ENCODE data around the gene SLC25A12. TPM values are rescaled to one million over a fixed set of nuclear protein-coding genes. Genes with fewer than 3 reads are reported as not detected.

Gene SLC25A12
- 10 to 100 TPM; 22.5 to 27.6 (median 26.3) TPM for total RNA-seq

- Mint-ChIP-seq H3K36me3 (ENCODE audit: insufficient read depth) (peaks cover 17% of the 10 kb centered on the region), H3K4me1 (ENCODE audit: low read depth) (peaks cover 31% of the 10 kb centered on the region), H3K27me3 (ENCODE audit: low read depth) (no peaks in the 10 kb centered on the region), H3K4me3 (peak within 1 kb of the TSS; percentile 98), H3K9me3 (no peaks in the 10 kb centered on the region)
- peak; percentile 97 for ATAC-seq
- peak; percentile 60 for DNase-seq
Measured at GRCh38 chr2:171893824-171894611, at the start of gene SLC25A12. Gene SLC25A12, minus strand, starts transcription at chr2:171894244. Its CDS starts 30 bp downstream, at chr2:171894214.

GRCh38 chr2:171941316-171941699 is 47.3 kb upstream of the SLC25A12 start:
- H3K36me3 Mint-ChIP-seq (ENCODE audit: insufficient read depth): peaks cover 15% of the 10 kb centered on the region
- no peaks in the 10 kb centered on the region for H3K27me3 Mint-ChIP-seq (ENCODE audit: low read depth)
- no peak overlapping the region for H3K4me3 Mint-ChIP-seq
- DNase-seq (no peak), ATAC-seq (no peak)
- H3K4me1 Mint-ChIP-seq (ENCODE audit: low read depth): peaks cover 9% of the 10 kb centered on the region
- H3K9me3 Mint-ChIP-seq: no peaks in the 10 kb centered on the region

GRCh38 chr2:171939743-171940071 is 45.7 kb upstream of the SLC25A12 start:
- H3K9me3 Mint-ChIP-seq: no peaks in the 10 kb centered on the region
- no peaks in the 10 kb centered on the region for H3K27me3 Mint-ChIP-seq (ENCODE audit: low read depth)
- DNase-seq: no peak
- no peak for ATAC-seq
- H3K4me1 Mint-ChIP-seq (ENCODE audit: low read depth): peaks cover 17% of the 10 kb centered on the region
- no peak overlapping the region for H3K4me3 Mint-ChIP-seq
- H3K36me3 Mint-ChIP-seq (ENCODE audit: insufficient read depth): peaks cover 21% of the 10 kb centered on the region

- Mint-ChIP-seq H3K4me1 (ENCODE audit: low read depth) (peaks cover 20% of the 10 kb centered on the region), H3K27me3 (ENCODE audit: low read depth) (no peaks in the 10 kb centered on the region), H3K36me3 (ENCODE audit: insufficient read depth) (peaks cover 22% of the 10 kb centered on the region), H3K4me3 (no peak overlapping the region), H3K9me3 (no peaks in the 10 kb centered on the region)
- DNase-seq: no peak
- no peak for ATAC-seq
Measured at GRCh38 chr2:171939058-171939742, 45.2 kb upstream of the SLC25A12 start.

GRCh38 chr2:171930385-171930784 is 36.3 kb upstream of the SLC25A12 start:
- peaks cover 46% of the 10 kb centered on the region for H3K4me1 Mint-ChIP-seq (ENCODE audit: low read depth)
- DNase-seq (no peak), ATAC-seq (no peak)
- H3K36me3 Mint-ChIP-seq (ENCODE audit: insufficient read depth): peaks cover 35% of the 10 kb centered on the region
- H3K27me3 Mint-ChIP-seq (ENCODE audit: low read depth): no peaks in the 10 kb centered on the region
- H3K4me3 Mint-ChIP-seq: no peak overlapping the region
- no peaks in the 10 kb centered on the region for H3K9me3 Mint-ChIP-seq

- ATAC-seq: no peak
- peaks cover 15% of the 10 kb centered on the region for H3K36me3 Mint-ChIP-seq (ENCODE audit: insufficient read depth)
- peaks cover 43% of the 10 kb centered on the region for H3K4me1 Mint-ChIP-seq (ENCODE audit: low read depth)
- no peaks in the 10 kb centered on the region for H3K27me3 Mint-ChIP-seq (ENCODE audit: low read depth)
- no peak for DNase-seq
- H3K4me3 Mint-ChIP-seq: peak overlapping the region; percentile 95
- no peaks in the 10 kb centered on the region for H3K9me3 Mint-ChIP-seq
Measured at GRCh38 chr2:171924170-171924942, 30.3 kb upstream of the SLC25A12 start.

- peak overlapping the region; percentile 95 for H3K4me3 Mint-ChIP-seq
- H3K9me3 Mint-ChIP-seq: no peaks in the 10 kb centered on the region
- peaks cover 5% of the 10 kb centered on the region for H3K36me3 Mint-ChIP-seq (ENCODE audit: insufficient read depth)
- DNase-seq: no peak
- H3K4me1 Mint-ChIP-seq (ENCODE audit: low read depth): peaks cover 34% of the 10 kb centered on the region
- H3K27me3 Mint-ChIP-seq (ENCODE audit: low read depth): no peaks in the 10 kb centered on the region
- ATAC-seq: no peak
Measured at GRCh38 chr2:171923206-171923605, 29.2 kb upstream of the SLC25A12 start.

- Mint-ChIP-seq H3K4me3 (peak within 1 kb of the TSS; percentile 95), H3K36me3 (ENCODE audit: insufficient read depth) (peaks cover 5% of the 10 kb centered on the region), H3K9me3 (no peaks in the 10 kb centered on the region), H3K27me3 (ENCODE audit: low read depth) (no peaks in the 10 kb centered on the region), H3K4me1 (ENCODE audit: low read depth) (peaks cover 34% of the 10 kb centered on the region)
- peak; percentile 97 to 98 for ATAC-seq
- DNase-seq: peak; percentile 98
Measured at GRCh38 chr2:171922230-171923022, 28.4 kb upstream of the SLC25A12 start, which contains the start of gene HAT1. Gene HAT1, plus strand, starts transcription at chr2:171922461. Its CDS starts 40 bp downstream, at chr2:171922501.

- no peak for DNase-seq
Measured at GRCh38 chr2:171921970-171922229, 27.9 kb upstream of the SLC25A12 start.

GRCh38 chr2:171919453-171919852 is 25.4 kb upstream of the SLC25A12 start:
- Mint-ChIP-seq H3K27me3 (ENCODE audit: low read depth) (no peaks in the 10 kb centered on the region), H3K4me1 (ENCODE audit: low read depth) (peaks cover 20% of the 10 kb centered on the region), H3K4me3 (no peak overlapping the region), H3K9me3 (no peaks in the 10 kb centered on the region), H3K36me3 (ENCODE audit: insufficient read depth) (no peaks in the 10 kb centered on the region)
- no peak for DNase-seq
- ATAC-seq: no peak

More at GRCh38 chr2:171921970-171922229, 27.9 kb upstream of the SLC25A12 start:
- peak in 1 of 2 donors; percentile 12 for ATAC-seq
- Mint-ChIP-seq H3K36me3 (ENCODE audit: insufficient read depth) (peaks cover 2% of the 10 kb centered on the region), H3K4me3 (peak overlapping the region; percentile 95), H3K9me3 (no peaks in the 10 kb centered on the region), H3K27me3 (ENCODE audit: low read depth) (no peaks in the 10 kb centered on the region), H3K4me1 (ENCODE audit: low read depth) (peaks cover 29% of the 10 kb centered on the region)

- Mint-ChIP-seq H3K4me1 (ENCODE audit: low read depth) (no peaks in the 10 kb centered on the region), H3K4me3 (no peak overlapping the region), H3K9me3 (no peaks in the 10 kb centered on the region), H3K27me3 (ENCODE audit: low read depth) (no peaks in the 10 kb centered on the region), H3K36me3 (ENCODE audit: insufficient read depth) (no peaks in the 10 kb centered on the region)
- DNase-seq: no peak
- no peak for ATAC-seq
Measured at GRCh38 chr2:171913517-171913916, 19.5 kb upstream of the SLC25A12 start.

GRCh38 chr2:171910494-171910893 is 16.4 kb upstream of the SLC25A12 start:
- no peak overlapping the region for H3K4me3 Mint-ChIP-seq
- peaks cover 2% of the 10 kb centered on the region for H3K27me3 Mint-ChIP-seq (ENCODE audit: low read depth)
- H3K9me3 Mint-ChIP-seq: no peaks in the 10 kb centered on the region
- ATAC-seq (no peak), DNase-seq (no peak)
- no peaks in the 10 kb centered on the region for H3K36me3 Mint-ChIP-seq (ENCODE audit: insufficient read depth)
- H3K4me1 Mint-ChIP-seq (ENCODE audit: low read depth): no peaks in the 10 kb centered on the region

GRCh38 chr2:171909266-171909665 is 15.2 kb upstream of the SLC25A12 start:
- peaks cover 6% of the 10 kb centered on the region for H3K27me3 Mint-ChIP-seq (ENCODE audit: low read depth)
- DNase-seq (no peak), ATAC-seq (no peak)
- H3K9me3 Mint-ChIP-seq: no peaks in the 10 kb centered on the region
- H3K4me1 Mint-ChIP-seq (ENCODE audit: low read depth): no peaks in the 10 kb centered on the region
- H3K36me3 Mint-ChIP-seq (ENCODE audit: insufficient read depth): no peaks in the 10 kb centered on the region
- no peak overlapping the region for H3K4me3 Mint-ChIP-seq

- Mint-ChIP-seq H3K4me3 (no peak overlapping the region), H3K36me3 (ENCODE audit: insufficient read depth) (no peaks in the 10 kb centered on the region), H3K9me3 (no peaks in the 10 kb centered on the region), H3K4me1 (ENCODE audit: low read depth) (no peaks in the 10 kb centered on the region), H3K27me3 (ENCODE audit: low read depth) (peaks cover 6% of the 10 kb centered on the region)
- ATAC-seq: no peak
- no peak for DNase-seq
Measured at GRCh38 chr2:171908235-171908634, 14.2 kb upstream of the SLC25A12 start.
